GM19397 (cell line): Measurements from ENCODE around the gene TMEM181.
"Not testable (repeated sequence)": the region's sequence is repeated elsewhere in the genome, so short reads cannot be mapped to it uniquely, and the experiment has no call there.

Experiments used
- ATAC-seq: cut with Tn5 transposase; IDR thresholded peaks from one replicate; pipeline ENCODE4 v1.9.1; 2021; ENCODE audit warnings: mild to moderate bottlenecking, moderate library complexity; ENCODE audit not compliant: unreplicated experiment

Gene TMEM181

DNA sequence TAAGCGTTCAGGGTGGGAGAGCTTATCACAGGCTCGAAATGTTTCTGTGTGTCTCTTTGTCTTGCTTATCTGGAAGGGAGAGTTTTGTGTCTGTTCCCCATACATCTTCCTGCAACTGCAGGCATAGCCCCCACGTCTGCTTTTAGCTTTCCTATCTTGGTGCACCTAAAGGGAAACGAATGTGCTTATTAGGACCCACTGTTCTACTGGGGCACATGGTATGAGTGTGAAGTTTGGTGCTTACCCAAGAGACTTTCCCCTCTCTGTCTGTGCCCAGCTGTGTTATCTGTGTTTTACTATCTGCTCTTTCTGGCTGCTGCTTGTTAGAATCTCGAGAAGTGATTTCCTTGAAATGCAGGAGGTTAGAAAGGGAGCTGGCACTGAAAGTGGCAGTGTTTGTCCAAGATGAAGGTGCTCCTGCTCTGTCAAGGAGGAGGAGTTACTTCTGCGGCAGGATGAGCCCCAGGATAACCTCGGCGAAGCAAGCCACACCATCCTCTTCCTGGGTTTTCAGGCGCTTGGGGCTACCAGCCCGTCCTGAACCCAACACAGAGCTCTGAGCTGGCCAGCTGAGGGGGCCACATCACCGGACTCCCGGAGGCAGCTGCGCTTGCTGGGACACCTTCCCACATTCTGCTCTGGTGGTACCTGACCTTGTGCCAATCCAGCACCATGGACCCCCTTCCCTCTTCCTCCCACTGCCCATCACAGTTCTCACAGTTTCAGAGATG lies 61.2 kb downstream of the TMEM181 start:
- ATAC-seq: no peak

DNA sequence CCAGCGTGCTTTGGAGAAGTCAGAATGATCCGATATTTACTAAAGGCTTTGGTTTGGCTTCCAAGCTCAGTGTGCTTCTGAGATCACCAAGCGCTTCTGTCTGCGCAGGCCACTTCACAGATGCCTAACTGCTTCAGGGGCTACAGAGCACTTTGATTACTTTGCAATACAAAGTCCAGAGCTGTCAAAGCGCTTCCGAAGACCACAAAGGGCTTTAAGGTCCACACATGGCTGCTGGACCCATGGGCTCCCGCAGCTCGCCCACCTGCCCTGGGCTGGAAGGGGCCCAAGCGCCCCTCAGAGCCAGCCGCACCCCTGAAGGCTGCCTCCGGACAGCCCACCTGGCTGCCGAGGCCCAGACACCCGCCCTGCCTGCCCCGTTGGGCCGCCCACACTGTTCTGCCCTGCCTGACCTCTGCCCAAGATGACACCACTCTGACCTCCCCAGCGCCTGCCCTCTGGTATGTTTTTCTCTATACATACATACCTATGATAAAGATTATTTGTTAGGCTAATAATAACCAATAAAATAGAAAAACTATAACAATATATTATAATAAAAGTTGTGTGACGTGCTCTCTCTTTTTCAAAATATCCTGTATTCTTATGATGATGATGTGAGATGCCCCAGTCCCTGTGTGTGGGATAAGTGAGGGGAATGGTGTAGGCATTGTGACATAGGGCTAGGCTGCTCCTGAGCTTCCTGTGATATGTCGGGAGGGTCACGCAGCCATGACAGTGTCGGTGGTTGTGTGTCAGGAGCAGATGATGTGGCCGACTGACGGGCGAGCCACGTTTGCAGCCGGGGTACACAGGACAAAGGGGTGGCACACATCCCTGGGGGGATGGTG lies 62.0 kb downstream of the TMEM181 start:
- no peak for ATAC-seq

DNA sequence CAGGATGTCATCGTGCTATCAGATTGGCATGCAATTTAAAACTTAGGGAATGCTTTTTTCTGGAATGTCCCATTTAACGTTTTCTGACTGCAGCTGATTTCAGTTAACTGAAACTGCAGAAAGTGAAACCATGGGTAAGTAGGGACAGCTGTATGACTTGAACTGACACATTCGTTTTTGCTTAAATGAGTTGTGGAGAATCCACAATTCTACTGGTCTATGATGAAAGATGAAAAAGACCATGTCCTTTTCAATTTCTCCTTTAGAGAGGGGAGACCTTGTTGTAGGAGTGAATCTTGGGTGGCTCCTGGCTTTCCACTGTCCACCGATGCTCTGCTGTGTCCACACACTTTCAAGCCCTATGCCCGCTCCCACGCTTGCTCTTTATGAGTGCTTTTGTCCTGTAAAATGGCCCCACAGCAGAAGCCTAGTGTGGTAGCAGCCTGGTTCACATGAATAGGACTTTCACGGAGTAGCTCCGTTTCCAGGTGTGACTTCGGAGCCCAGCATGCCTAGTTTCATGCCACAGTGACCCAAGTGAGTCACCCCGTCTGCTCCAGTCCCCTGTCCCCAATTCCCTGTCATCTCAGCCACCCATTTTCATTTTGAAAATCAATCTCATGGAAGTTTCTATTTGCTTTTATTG lies 62.8 kb downstream of the TMEM181 start:
- ATAC-seq: no peak

DNA sequence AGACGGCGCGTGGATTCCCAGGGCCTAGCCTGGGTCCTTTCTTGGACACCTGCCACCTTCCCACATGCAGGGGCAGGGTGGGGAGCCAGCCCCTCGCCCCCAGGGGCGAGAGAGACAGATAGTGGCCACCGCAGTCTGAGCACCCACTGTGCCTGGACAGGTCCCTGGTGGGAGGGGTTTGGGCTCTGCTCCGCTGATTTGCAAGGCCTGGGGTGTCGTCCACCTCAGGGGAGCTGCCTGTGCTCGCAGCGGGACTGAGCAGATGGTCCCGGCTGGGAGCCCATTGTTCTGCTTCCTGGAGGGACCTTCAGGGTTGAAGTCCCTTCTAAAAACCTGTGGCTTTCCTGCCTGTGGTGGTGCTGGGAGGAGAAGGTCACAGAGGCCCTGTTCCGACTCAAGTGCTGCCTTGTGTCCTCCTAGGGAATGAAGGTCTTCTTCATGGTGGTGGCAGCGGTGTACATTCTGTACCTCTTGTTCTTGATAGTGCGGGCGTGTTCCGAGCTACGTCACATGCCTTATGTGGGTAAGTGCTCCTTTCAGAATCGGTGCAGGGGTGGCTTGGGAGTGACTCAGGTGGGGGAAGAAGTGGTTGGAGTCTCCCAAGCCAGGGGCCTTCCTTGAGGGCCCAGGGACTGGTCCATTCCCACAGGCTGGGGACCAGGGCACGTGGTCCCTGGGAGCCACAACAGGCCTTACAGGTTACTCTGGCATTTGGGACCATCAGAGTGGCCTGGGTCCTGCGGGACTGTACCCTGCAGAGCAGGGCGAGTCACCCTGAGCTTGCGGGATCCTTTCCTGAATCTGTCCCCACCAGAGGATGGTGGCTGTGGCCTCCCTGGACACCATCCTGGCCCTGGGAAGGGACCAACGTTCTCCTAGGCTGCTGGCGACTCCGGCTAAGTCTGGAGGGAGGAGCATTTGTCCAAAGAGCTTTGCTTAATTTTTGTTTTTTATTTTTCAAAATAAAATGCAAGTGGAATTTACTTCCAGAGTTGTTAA lies 65.1 kb downstream of the TMEM181 start:
- no peak for ATAC-seq

DNA sequence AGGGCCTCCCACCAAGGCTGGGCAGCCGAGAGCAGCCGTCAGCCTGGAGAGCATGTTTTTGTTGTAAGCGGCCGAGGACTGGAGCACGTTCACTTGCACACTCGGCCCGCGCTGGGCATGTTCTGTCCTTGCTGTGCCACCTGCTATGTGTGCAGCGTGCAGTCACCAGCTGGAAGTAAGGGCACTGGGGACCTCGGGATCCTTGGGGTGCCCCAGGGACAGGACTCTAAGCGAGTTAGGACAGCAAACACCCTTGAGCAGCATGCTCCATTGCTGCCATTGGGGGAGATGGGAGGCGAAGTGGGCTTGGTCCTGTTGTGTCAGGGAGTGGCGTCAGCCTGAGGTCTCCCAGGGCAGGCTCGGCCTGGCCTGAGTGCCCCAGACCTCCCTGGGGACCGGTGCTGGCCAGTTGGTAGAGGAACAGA lies 66.0 kb downstream of the TMEM181 start:
- no peak for ATAC-seq

DNA sequence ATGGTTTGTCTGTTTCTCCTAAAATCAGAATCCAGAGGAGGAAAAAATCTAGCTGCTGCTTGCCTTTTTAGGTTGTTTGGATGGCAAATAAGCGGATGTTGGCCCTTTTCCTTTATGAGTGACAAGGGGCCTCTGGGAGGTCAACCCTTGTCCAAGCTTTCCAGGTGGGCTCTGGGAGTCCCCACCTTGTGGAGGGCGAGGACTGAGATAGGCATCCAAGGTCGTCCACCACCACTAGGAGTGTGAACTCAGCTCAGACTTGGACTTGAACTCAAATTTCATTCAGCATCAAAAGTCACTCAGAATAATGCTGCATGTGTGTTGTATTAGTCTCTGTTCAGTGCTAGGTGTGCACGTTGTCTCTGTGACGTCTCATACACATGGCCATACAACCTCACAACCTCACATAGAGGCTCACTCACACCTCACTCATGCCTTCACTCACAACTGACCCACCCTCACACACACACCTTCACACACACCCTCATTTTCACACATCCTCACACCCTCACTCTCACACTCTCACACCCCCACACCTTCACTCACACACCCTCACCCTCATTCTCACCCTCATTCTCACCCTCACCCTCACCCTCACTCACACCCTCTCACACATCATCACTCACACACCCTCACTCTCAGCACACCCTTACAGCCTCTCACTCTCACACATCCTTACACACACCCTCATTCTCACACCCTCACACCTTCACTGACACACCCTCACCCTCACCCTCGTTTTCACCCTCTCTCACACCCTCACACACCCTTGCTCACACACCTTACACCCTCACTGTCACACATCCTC lies 66.7 kb downstream of the TMEM181 start:
- ATAC-seq: no peak

DNA sequence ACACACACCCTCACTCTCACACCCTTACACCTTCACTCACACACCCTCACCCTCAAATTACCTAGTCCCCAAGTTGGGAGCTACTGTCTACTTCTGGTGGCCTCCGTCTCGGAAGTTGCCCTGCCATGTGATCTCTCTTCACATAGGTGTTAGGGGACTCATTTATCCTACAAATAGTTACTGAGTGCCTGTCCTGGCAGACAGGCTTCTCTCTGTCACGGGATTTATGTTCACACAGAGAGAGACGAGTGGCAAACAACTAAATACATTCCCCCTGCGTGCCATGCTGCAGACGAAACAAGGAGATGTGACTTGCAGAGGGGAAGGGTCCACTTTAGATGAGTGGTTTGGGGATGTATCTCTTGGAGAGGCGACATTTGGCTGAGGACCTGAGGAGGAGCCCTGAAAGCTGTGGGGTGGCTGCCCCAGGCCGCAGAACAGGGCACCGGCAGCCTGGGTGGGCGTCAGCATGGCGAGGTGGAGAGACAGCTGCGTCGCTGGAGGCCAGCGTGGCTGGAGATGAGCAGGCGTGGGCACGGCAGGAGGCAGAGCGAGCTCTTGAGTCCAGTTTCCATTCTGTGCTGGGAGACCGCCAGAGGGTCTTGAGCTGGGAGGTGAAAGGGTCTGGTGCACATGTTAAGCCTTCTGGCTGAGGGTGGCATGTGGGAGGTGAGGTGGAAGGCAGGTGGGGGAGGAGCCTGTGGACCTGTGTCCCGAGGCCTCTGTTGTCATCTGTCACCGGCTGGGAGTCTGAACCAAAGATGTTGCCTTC lies 67.5 kb downstream of the TMEM181 start:
- no peak for ATAC-seq

DNA sequence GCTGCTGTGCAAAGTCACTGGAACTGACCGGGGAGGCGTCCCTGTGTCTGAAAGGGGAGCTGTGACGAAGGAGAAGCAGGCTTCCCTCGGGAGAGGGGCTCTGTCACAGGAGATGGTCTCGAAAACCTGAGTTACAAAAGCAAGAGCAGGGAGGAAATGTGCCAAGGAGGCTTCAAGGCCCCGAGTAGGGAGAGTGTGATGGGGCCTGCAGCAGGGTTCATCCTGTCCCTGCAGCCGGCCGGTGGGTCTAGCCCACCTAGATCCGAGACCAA lies 68.0 kb downstream of the TMEM181 start:
- no peak for ATAC-seq

DNA sequence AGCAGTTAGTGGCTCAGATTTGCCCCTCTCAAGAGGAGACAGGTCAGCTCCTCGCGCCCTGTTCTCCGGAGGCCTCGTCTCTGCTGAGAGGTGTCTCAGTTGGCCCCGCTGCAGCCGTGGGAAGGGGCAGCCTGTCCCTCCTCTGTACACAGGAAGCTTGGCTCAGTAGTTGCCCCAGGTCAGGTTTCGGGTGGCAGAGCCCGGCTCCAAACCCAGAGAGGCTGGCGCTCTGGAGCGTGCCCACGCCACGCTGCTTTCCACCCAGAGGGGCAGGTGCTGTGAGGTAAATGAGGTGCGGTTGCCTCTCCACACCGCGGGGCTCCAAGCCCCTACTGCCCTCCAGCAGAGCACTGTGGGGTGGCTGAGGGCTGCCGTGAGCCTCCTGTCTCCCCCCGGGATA lies 68.7 kb downstream of the TMEM181 start:
- no peak for ATAC-seq

DNA sequence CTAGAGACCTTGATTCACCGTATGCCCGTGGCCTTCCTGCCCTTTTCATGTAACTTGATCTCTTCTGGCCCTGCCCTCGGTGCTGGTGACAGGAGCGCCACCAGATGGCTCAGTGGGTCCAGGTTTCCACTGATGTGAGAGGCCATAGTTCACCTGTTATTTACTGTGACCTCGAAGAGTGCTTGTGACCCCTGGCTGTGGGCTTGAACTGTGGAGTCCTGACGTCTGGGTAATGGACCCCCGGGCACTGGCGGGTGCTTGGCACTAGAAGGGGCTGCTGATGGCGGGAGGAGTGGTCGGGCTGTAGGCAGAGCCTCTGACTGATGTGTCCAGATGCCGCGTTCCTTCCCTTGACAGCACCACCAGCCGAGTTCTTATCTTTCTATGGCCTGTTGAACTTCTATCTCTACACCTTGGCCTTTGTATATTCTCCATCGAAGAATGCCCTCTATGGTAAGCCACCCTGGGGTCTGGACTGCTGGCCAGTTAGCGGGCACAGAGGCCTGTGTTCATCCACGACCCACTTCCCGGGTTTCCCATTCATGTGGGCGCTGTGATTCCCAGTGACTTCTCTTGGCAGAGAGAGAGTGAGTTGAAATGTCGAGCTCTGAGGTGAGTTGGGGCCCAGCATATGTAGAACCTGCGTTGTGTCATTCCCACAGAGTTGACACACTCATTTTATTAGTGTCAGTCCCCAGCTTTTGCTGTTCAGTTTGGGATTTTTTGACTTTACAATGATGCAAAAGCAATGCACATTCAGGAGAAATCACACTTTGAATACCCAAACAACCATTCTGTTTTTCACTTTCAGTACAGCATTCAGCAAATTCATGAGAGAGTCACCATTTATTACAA lies 69.7 kb downstream of the TMEM181 start:
- no peak for ATAC-seq

DNA sequence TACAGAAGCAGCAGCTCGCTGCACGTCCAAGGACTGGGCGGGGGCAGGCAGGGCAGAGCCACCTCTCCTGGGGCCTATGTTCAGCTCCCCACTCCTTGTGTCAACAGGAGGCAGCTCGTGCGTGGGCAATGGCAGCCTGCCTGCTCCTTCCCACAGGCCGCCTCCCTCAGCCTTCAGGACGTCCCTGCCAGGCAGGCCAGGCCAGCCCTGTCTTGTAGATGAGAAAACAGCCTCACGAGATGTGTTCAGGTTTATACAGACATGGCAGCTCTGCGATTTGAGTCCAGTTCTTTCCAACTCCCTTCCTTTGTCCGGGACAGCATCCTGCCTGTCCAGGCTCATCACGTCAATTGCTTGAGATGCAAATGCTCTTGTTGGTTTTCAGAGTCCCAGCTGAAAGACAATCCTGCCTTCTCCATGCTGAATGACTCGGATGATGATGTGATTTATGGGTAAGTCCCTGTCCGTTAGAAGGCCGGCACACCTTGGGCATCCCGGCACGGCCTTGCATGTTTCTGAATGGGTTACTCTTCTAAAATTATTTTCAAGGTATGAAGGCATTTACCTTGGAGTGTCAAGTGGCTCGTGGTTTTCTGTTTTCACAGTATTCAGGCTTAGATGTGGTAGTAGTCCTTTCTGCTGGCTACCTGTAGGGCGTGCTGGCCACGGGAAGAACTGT lies 71.2 kb downstream of the TMEM181 start:
- no peak for ATAC-seq

DNA sequence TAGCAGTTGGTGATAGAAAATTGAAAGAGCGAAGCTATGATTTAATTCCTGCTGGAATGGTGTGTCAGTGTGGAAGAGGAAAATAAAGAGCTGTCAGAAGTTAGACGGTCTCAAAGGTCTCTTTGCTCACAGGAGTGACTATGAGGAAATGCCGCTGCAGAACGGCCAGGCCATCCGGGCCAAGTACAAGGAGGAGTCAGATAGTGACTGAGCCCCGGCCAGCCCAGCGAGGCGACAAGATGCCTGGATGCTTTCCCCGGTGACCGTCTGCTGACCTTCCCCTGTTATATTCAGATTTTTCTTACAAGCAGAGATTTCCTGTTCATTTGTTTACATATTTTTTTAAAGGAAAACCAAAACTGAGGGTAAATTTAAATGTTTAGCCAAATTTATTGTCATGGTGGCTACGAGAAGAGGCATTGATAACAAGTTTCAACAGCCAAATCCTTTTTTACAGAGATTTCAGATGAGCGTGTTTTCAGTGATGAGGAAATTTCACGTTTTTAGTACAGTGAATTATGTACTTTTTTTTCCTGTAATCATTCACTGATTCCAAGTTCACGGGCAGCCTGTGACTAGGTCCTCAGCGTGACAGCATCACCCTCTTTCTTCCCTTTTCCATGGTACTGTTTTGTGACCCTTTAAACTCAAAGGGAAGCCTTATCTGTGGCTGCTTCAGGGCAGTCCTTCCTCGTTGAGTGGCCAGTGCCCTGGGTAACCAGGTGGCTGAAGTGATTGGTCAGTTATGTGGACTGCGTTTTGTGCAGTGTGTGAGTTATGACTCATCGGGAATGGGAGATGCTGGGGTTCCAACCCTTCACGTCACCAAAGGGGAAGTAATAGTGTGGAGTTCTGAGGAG lies 72.0 kb downstream of the TMEM181 start:
- no peak for ATAC-seq

DNA sequence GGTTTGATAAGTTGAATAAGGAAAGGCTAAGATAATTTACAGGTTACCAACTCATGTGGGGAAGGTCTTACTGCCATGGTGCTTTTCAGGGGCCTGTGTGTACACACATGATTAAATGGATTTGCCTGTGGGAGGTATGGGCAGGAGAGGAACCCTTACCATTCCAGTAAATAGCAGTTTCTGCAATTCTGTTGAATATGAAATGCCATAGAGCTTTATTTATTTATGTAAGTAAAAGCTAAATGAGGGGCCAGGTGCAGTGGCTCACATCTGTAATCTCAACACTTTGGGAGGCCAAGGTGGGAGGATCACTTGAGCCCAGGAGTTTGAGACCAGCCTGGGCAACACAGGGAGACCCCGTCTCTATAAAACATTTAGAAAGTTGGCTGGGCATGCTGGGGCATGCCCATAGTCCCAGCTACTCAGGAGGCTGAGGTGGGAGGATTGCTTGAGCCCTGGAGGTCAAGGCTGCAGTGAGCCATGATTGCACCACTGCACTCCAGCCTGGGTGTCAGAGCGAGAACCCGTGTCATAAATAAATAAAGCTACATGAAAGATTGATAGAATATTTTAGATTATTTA lies 72.7 kb downstream of the TMEM181 start:
- not testable (repeated sequence) for ATAC-seq

DNA sequence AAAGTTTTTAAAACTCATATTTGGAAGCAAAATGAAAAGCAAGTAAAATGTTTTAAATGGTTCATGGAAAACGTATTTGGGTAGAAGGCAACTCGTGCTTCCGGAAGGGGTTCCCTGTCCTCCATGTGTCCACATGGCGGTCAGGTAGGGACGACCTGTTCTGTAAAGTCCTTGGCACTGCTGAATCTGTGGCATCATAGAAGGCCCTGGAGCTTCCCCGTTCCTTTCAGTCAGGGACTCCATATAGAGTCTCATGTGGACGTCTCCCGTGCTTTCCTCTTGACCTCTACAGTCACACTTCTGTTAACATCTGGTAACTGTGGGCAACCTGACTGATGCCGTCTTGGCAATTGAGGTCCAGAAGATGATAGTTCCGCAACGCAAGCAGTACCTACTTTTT lies 73.2 kb downstream of the TMEM181 start:
- no peak for ATAC-seq

DNA sequence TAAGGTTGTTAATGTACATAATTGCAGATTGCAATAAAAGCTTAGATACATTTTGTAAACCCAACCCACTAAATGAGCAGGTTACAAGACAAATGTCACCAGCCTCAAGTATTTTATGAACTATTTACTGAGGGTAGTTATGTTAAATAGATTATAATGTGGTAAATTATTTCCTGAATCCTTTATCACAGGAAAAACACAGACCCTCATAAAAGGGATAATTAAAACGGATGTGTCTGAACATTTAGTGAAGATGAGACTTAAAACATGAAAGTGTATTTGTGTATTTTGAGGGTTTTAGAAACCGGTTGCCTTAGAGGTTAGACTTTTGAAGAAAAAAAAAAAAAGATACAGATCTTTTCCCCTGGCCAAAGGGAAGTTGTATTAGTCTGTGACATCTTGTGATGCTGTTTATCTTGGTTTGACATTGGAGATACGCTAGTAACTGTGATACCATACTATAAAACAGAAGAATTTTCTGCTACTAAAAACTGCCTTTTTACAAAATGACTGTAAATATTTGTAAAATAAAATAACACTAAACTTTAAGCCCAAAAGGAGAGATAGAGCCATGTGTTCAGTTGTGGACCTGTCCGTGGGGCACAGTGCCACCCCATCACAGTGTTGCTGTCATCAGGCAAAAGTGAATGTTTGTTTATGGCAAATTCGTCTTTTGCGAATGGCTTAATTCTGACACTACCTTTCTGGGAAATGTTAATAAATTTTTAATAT lies 75.0 kb downstream of the TMEM181 start:
- no peak for ATAC-seq
